ENCODE results near the gene MOAP1.

- no peak for TF ChIP-seq CTCF (IDR thresholded peaks at IDR 0.05 in 4 of 5, conservative IDR thresholded peaks at IDR 0.05 in 1 of 5)
- no peak for TF ChIP-seq POLR2A (IDR thresholded peaks at IDR 0.05)
Measured at GRCh38 chr14:93201155-93201704, 16.5 kb upstream of the MOAP1 start.

All from gastrocnemius medialis (tissue), 4 donors.